Muscle of back (tissue), 11 donors: Measurements from ENCODE around the gene CD300A. TPM values are rescaled to one million over a fixed set of nuclear protein-coding genes. Genes with fewer than 3 reads are reported as not detected.
A peak's percentile ranks its signal among the peaks of the same experiment; 100 is the strongest.
"Not testable (repeated sequence)": the region's sequence is repeated elsewhere in the genome, so short reads cannot be mapped to it uniquely, and the experiment has no call there.

Experiments used
- DNase-seq, 3 donors: peaks; one replicate each; pipeline versions ENCODE4 v3.0.0 to v3.0.0-alpha.2; 2013
- polyA plus RNA-seq, 10 donors: library from polyadenylated mRNA; unstranded; fragments of 120-200 nt; gene quantifications; one replicate each; pipeline ENCODE4 v1.2.1, GENCODE V29; 2013; ENCODE audit not compliant: insufficient read length in 10 of 10

CD300A gene
- polyA plus RNA-seq, 10 donors = 1.8 to 3.5 (median 2.2) TPM

- DNase-seq = peak in 1 of 3 donors; percentile 43
Measured at GRCh38 chr17:74478420-74479100, 12.1 kb downstream of the CD300A start.

GRCh38 chr17:74480290-74480689, 13.9 kb downstream of the CD300A start:
- no peak for DNase-seq

DNA sequence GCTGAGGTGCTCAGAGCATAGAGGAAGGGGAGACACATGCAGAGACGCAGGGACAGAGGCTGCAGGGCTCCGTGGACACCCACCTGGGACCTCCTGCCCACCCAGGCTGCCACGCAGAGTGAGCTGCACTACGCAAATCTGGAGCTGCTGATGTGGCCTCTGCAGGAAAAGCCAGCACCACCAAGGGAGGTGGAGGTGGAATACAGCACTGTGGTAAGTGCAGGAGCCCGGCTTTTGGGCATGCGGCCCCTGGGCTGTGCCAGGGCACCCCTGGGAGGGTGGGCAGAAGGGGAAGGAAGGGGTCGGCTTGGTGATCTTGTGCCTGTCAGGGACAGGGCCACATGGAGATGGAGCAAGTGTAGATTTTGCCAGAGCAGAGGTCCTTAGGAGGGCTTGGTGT, 15.2 kb downstream of the CD300A start:
- DNase-seq = no peak

GRCh38 chr17:74484066-74484465, 17.6 kb downstream of the CD300A start:
- no peak for DNase-seq

DNA sequence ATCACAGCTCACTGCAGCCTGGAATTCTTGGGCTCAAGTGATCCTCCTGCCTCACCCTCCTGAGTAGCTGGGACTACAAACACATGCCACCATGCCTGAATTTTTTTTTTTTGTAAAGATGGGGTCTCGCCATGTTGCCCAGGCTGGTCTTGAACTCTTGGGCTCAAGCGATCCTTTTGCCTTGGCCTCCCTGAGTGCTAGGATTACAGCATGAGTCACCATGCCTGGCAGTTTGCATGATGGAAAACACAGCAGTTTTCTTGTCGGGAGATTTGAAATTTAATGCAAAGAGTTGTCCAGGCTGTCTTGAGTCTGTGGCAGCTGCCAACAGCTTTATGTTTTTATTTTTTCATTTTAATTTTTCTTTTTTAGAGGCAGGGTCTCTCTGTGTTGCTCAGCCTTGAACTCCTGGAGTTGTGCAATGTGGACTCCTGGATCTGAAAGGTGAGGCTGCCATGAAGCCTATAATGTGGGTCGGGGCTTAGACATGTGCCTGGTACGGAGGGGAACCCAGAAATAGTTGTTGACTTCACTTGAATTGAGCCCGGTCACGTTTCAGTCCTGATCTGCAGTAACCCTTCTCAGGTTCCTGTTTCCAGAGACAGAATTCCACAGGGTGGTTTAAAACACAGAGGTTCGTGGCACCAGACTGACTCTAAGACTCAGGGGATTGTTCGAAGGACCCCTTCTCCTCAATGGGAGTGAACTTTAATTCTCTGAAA, 18.7 kb downstream of the CD300A start:
- DNase-seq = no peak

- no peak for DNase-seq
Measured at GRCh38 chr17:74485841-74486240, 19.4 kb downstream of the CD300A start.

GRCh38 chr17:74488276-74488675, 21.8 kb downstream of the CD300A start:
- DNase-seq = not testable (repeated sequence)

DNA sequence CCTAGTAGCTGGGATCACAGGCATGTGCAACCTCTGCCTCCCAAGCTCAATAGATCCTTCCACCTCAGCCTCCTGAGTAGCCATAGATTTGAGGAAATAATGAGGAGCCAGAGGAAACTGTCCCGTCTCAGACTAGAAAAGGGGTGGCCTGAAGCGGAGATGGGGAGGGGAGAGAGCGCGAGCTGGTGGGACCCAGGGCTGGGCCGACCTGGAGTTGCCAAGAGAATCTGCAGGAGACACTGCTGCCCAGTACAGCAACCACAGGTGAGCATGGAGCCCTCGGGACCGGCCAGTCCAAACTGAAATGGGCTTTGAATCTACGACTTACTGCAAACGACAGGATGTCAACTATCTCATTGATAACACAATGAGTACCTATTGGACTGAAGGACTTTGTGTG, 24.3 kb downstream of the CD300A start:
- no peak for DNase-seq

DNA sequence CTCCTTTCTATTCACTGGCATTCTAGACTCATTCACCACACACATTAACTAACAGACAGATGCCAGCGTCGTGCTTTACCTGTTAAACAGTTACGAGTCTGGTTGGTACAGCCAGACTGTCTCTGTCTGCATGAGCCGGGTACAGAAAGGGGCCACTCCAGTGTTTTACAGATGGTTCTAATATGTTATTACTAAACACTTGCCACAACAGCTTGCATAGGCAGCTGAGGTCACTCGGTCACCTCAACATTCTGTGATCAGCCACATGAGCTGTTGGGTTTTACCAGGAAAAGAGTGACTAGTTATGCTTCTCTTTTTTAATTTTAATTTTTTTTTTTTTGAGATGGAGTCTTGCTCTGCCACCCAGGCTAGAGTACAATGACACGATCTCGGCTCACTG, 25.2 kb downstream of the CD300A start:
- no peak for DNase-seq

- DNase-seq = peak; percentile 41 to 75 (median 65)
Measured at GRCh38 chr17:74493331-74493833, 26.9 kb downstream of the CD300A start.

GRCh38 chr17:74497471-74497870, 31.0 kb downstream of the CD300A start:
- DNase-seq = no peak

GRCh38 chr17:74499992-74500391, 33.6 kb downstream of the CD300A start:
- no peak for DNase-seq

GRCh38 chr17:74502861-74503260, 36.4 kb downstream of the CD300A start:
- DNase-seq = no peak

GRCh38 chr17:74503949-74504348, 37.5 kb downstream of the CD300A start:
- DNase-seq = not testable (repeated sequence)

DNA sequence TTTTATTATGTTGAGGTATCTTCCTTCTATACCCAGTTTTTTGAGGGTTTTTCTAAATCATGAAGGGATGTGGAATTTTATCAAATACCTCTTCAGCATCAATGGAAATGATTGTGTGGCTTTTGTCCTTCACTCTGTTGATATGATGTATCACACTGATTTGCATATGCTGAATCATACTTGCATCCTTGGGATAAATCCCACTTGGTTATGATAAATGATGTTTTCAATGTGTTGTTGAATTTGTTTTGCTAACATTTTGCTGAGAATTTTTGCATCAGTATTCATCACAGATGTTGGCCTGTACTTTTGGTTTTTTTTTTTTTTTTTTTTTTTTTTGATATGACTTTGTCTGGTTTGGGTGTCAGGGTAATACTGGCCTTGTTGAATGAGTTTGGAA, 41.7 kb downstream of the CD300A start:
- no peak for DNase-seq

DNA sequence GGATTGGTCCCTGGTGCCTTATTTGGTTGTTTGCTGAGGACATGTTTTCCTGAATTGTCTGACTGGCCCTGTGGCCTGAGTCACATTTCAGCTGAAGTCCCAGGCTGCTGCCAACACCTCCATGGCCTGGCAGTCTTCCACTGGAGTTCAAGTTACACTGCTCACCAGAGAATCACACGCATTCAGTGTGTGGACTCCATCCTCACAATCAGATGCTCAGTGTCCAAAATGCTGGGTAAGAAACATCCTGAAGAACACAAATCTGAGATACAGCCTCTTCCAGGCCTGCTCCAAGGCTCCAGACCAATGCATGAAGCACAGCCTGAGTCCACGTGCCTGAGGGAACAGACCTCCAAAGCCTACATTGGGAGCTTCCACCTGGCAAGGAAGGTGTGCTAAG, 45.6 kb downstream of the CD300A start:
- no peak for DNase-seq

DNA sequence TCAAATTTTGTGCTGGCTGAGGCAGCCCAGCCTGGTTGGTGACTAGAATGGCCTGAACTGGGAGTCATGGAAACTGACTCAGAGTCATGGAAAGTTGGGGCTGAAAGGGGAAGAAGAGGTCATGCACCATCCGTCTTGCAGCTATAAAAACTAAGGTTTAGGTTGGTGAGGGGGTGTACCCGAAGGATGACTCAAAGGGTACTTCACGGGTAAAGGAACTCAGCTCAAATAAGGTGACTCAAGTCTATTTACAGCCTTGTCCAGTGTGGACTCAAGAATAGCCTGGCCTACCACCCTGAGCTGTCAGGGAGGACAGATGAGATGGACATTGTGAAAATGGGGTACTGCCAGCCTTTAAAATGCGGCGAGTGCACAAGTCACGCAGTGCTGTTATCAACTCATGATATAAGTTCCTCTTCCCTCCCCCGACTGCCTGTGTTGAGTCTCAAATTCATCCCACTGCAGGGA, 46.2 kb downstream of the CD300A start:
- DNase-seq = peak in 1 of 3 donors; percentile 32

DNA sequence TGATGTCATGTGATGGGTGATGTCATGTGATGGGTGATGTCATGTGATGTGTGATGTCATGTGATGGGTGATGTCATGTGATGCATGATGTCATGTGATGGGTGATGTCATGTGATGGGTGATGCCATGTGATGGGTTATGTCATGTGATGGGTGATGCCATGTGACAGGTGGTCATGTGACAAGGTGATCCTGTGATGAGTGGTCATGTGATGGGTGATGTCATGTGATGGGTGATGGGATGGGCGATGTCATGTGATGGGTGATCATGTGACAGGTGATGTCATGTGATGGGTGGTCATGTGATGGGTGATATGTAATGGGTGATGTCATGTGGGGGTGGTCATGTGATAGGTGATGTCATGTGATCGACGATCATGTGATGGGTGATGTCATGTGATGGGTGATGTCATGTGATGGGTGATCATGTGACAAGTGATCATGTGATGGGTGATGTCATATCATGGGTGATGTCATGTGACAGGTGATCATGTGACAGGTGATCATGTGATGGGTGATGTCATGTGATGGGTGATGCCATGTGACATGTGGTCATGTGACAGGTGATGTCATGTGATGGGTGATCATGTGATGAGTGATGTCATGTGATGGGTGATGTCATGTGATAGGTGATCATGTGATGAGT, 47.7 kb downstream of the CD300A start:
- DNase-seq = peak in 2 of 3 donors; percentile 32 to 59

DNA sequence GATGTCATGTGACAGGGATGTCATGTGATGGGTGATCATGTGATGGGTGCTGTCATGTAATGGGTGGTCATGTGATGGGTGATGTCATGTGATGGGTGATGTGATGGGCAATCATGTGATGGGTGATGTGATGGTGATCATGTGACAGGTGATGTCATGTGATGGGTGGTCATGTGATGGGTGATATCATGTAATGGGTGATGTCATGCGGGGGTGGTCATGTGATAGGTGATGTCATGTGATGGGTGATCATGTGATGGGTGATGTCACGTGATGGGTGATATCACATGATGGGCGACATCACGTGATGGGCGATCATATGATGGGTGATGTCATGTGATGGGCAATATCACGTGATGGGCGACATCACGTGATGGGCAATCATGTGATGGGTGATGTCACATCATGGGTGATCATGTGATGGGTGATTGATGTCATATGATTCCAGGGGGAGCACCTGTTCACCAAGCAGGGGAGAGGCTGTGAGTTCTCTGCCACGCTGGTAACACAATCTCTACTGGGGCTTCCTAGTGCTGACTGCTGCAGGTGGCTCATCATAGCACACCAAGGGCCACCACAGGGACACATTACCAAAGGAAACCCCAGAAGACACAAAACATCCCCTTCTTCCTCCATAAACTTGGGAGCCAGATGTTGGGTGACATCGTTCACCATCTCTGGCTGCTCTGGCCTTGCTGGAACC, 48.3 kb downstream of the CD300A start:
- DNase-seq = peak in 1 of 3 donors; percentile 45

- no peak for DNase-seq
Measured at GRCh38 chr17:74515941-74516340, 49.5 kb downstream of the CD300A start.

GRCh38 chr17:74516561-74517328, 50.3 kb downstream of the CD300A start:
- DNase-seq = no peak
